Measurements from ENCODE around the gene DOK7.

DNA sequence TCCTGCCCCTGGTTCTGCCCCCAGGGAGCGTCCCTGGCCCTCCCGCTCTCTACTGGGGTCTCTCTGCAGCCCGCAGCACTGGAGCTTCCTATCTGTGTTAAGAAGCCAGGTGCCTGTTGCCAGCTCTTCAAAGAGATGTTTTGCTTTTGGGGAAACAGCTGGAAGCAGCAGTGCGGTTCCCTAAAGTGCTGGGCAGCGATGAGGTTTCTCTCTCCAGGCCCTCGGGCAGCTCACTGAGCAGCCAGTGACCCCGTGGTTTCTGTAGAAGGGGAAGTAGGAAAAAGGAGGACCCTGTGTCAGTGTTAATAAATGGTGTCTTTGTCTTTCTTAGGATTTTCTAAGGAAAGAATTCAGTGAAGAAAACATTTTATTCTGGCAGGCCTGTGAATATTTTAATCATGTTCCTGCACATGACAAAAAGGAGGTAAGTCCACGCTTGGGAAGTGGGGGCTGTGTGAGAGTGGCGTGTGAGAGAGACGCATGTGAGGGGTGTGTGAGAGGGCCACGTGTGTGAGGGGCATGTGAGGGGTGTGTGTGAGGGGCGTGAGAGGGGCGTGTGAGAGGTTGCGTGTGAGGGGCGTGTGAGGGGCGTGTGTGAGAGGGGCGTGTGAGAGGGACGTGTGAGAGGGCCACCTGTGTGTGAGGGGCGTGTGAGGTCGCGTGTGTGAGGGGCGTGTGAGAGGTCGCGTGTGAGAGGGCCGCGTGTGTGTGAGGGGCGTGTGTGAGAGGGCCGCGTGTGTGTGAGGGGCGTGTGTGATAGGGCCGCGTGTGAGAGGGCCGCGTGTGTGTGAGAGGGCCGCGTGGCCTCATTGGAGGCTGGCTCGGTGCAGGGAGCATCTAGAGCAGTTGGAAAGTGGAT lies 48.5 kb upstream of the DOK7 start:
- no peak for TF ChIP-seq POLR2A (IDR thresholded peaks at IDR 0.05)
- TF ChIP-seq, protein P1, sequence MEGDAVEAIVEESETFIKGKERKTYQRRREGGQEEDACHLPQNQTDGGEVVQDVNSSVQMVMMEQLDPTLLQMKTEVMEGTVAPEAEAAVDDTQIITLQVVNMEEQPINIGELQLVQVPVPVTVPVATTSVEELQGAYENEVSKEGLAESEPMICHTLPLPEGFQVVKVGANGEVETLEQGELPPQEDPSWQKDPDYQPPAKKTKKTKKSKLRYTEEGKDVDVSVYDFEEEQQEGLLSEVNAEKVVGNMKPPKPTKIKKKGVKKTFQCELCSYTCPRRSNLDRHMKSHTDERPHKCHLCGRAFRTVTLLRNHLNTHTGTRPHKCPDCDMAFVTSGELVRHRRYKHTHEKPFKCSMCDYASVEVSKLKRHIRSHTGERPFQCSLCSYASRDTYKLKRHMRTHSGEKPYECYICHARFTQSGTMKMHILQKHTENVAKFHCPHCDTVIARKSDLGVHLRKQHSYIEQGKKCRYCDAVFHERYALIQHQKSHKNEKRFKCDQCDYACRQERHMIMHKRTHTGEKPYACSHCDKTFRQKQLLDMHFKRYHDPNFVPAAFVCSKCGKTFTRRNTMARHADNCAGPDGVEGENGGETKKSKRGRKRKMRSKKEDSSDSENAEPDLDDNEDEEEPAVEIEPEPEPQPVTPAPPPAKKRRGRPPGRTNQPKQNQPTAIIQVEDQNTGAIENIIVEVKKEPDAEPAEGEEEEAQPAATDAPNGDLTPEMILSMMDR (IDR thresholded peaks at IDR 0.05) = no peak
